ENCODE measurements around the gene NDC1.

The NDC1 gene

DNA sequence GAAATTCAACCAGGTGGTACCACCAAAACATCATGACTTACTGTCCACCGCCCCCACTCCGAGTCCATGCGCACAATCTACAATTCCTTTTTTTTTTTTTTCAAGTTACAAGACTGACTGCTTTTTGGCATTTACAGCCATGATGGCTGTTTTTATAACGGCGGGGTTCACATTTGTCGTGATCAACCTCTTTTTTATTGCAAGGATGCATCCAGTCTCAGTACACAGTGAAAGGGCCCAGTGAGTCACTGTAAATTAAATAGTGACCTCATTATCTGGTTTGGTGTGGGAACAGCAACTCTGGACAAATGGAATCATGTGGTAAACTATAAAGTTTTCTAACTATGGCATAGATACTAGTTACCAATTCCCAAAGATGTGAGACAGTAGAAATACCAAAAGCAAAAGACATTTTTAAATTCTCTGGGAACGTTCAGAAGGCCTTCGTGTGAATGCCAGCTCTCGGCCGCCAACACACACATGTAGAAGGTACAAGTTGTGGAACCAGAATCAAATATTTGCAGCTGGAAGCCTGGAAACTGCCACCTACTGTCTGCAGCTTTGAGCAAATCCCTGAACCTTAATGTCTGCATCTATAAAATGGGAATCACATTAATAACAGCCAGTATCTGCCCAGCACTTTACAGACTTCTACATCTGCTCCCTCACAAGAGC is 104.0 kb downstream of the NDC1 start:
- Mint-ChIP-seq H3K4me3 (no peak overlapping the region), H3K27me3 (peaks cover 56% of the 10 kb centered on the region), H3K4me1 (no peaks in the 10 kb centered on the region), H3K27ac (no peak overlapping the region), H3K9me3 (no peaks in the 10 kb centered on the region), H3K36me3 (no peaks in the 10 kb centered on the region)
- ATAC-seq = no peak

DNA sequence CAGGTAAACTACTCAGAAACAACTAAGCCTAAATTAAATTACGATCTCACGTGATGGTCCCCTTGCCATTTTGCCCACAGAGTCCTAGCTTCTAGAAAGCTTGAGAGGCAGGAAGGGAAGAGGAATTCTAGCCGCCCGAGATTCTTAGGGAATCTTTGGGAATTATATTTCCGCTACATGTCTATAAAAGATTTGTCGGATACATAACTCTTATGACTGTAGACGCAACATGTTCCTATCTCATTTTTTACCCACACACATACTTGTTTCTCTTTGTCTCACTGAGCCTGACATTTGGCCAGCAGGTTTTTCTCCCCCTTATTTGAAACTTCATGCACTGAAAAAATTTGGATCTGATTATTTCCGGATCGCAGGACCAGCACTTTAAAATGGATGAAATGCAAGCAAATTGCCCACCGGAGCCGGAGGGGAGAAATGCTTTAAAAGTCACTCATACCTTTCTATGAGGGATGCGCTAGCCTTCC is 104.6 kb downstream of the NDC1 start:
- no peak overlapping the region for H3K4me3 Mint-ChIP-seq
- no peaks in the 10 kb centered on the region for H3K36me3 Mint-ChIP-seq
- no peak for ATAC-seq
- no peaks in the 10 kb centered on the region for H3K9me3 Mint-ChIP-seq
- H3K27me3 Mint-ChIP-seq = peaks cover 56% of the 10 kb centered on the region
- no peaks in the 10 kb centered on the region for H3K4me1 Mint-ChIP-seq
- H3K27ac Mint-ChIP-seq = no peak overlapping the region

DNA sequence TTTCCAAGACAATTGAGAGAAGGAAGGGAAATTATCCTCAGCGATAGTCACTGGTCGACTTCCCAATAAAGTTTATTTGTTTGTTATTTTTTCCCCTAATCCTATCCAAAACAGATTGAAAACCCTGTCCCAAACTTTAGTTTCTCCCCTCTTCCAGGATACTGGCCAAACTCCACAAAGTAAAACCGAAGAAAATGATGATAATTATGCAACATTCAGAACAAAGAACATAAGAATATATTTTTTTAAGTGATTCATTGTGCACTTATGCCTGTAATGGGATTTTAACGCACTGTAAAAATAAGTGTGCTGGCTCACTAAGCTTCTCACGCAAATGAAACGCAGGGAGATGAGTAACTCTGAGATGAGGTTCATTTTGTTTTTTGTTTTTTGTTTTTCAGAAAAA is 105.2 kb downstream of the NDC1 start:
- Mint-ChIP-seq H3K4me1 (no peaks in the 10 kb centered on the region), H3K9me3 (no peaks in the 10 kb centered on the region), H3K4me3 (no peak overlapping the region), H3K27ac (no peak overlapping the region), H3K27me3 (peaks cover 56% of the 10 kb centered on the region), H3K36me3 (no peaks in the 10 kb centered on the region)
- ATAC-seq = no peak

DNA sequence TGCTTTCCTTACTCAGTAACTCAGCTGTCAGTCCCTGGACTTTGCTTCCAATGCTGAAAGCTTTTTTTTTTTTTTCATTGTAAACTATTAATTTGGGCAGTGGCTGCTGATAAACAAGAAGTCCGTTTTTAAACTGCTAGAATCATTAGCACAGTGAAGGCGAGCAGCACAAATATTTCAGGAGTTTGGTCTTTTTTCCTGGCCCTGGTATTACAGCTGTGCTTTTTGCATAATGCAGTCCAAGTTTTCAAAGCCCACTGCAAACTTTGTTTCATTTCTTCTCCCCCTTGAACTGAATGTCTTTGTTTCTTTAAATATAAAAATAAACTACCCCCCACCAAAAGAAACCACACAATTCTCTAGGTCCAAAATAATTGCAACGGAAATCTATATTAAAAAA is 105.7 kb downstream of the NDC1 start:
- ATAC-seq = no peak
- Mint-ChIP-seq H3K36me3 (no peaks in the 10 kb centered on the region), H3K9me3 (no peaks in the 10 kb centered on the region), H3K27ac (no peak overlapping the region), H3K4me1 (no peaks in the 10 kb centered on the region), H3K27me3 (peaks cover 56% of the 10 kb centered on the region), H3K4me3 (no peak overlapping the region)

DNA sequence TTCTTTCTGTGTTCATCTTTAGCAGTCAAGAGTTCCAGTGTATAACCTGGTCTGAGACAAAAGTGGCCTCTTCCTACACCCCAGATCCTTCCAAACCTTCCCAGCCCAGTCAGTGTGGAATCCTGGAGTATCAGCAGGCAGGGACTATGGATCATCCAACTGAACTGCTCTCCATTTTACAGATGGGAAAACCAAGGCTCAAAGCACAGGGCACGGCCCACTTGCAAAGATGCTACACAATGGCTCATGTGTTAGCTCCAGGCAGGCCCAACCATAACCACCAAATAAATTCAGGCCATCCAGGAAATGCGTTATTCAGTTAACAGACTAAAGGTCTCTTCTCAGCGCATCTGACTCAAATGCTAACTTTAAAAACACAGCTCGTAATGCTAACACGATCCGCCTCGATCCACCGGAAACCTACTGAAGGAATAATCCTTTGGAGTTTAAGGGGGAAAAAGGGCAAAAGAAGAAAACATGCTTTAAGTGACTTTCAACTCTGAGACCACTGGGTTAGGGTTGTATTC is 106.3 kb downstream of the NDC1 start:
- H3K27ac Mint-ChIP-seq = no peak overlapping the region
- no peak for ATAC-seq
- peaks cover 54% of the 10 kb centered on the region for H3K27me3 Mint-ChIP-seq
- H3K36me3 Mint-ChIP-seq = no peaks in the 10 kb centered on the region
- no peak overlapping the region for H3K4me3 Mint-ChIP-seq
- H3K4me1 Mint-ChIP-seq = no peaks in the 10 kb centered on the region
- H3K9me3 Mint-ChIP-seq = no peaks in the 10 kb centered on the region

DNA sequence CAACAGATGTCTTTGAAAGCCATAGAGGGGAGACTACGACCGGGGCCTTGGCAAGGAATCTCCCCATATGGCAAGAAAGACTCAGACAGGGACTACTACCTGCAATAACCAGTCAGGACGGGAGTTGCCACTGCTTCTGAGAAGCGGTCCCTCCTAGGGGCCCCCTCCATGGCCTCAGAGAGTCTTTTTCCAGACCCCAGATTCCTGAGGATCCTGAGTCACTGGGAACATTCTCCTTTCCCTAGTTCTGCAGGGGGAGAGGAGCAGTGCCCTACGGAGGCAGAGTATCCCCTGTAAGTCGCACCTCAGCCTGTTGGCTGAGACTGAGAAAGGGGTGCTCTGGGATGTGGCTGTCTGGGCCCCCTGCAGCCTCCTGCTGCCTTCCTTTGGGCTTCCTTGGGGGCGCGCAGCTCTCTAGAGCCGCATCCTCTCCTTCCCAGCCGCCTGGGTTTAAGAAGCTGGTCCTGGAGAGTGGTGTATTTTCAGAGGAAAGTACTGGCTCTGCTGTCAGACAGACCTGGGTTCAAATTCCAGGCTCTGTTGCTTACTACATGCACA is 107.0 kb downstream of the NDC1 start:
- Mint-ChIP-seq H3K4me3 (no peak overlapping the region), H3K4me1 (no peaks in the 10 kb centered on the region), H3K36me3 (no peaks in the 10 kb centered on the region), H3K9me3 (no peaks in the 10 kb centered on the region), H3K27me3 (peaks cover 47% of the 10 kb centered on the region), H3K27ac (no peak overlapping the region)
- ATAC-seq = peak; percentile 18

DNA sequence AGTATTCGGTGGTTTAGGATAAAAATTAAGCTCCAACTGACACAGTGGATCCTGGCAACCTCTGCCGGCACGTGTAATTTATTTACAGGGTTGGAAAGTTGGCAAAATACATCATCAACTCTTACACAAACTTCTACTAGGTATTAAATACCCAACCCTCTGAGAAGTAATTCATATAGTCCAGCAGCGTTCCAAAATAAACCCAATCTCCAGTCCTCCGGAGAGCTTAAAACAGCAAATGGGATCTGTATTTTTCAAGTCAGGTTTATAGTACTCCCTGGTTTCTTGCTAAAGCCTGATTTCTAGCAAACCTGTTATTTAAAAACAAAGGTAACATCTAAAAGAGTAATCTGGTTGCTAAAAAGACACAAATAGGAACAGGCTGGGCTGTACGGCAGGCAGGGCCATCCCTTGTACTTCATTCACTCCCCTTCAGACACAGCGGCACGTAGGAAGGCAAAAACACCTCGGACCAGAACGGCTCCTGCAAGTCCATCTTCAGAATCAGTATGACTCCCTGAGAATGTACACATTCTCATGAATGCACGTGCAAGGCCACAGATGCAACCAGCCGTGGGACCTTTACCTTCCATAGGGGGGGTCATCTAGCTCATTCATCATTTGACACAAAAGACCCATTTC is 107.8 kb downstream of the NDC1 start:
- Mint-ChIP-seq H3K27ac (no peak overlapping the region), H3K36me3 (no peaks in the 10 kb centered on the region), H3K9me3 (no peaks in the 10 kb centered on the region), H3K4me3 (no peak overlapping the region), H3K27me3 (peaks cover 39% of the 10 kb centered on the region), H3K4me1 (no peaks in the 10 kb centered on the region)
- no peak for ATAC-seq

DNA sequence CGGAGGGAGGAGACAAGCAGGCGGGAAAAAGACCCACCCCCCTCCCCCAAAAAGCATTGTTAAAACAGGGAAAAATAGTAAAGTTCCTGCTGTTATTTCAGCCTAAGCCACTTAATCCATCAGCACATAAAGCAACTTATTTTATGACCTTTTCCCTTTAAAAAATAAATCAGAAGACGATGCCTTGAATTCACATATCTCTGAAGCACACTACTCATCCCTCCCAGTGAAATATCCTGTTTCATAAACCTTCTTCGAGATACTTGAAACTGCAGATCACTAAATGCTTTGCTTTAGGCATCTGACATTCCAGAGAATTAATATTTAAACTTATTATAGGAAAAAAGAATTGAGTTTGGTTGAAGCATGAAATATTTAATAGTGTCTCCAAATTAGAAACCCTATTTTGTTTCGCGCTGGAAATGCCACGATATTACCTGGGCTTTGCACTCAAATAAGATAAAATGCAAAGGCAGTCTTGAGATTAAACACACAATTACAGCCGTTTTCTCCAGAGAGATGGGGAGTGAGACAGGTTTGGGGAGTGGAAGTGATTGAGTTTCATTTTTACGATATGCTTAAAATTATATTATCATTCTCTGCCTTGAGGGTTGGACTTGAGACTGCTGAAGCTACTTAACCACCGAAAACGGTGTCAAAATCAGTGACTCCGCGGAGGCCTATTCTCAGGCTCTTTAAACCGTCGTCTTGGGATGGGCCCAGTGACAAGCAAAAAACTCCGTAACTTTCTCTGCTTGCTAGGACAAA is 108.5 kb downstream of the NDC1 start:
- Mint-ChIP-seq H3K4me3 (no peak overlapping the region), H3K27ac (no peak overlapping the region), H3K36me3 (no peaks in the 10 kb centered on the region), H3K27me3 (peaks cover 32% of the 10 kb centered on the region), H3K9me3 (no peaks in the 10 kb centered on the region), H3K4me1 (no peaks in the 10 kb centered on the region)
- no peak for ATAC-seq

DNA sequence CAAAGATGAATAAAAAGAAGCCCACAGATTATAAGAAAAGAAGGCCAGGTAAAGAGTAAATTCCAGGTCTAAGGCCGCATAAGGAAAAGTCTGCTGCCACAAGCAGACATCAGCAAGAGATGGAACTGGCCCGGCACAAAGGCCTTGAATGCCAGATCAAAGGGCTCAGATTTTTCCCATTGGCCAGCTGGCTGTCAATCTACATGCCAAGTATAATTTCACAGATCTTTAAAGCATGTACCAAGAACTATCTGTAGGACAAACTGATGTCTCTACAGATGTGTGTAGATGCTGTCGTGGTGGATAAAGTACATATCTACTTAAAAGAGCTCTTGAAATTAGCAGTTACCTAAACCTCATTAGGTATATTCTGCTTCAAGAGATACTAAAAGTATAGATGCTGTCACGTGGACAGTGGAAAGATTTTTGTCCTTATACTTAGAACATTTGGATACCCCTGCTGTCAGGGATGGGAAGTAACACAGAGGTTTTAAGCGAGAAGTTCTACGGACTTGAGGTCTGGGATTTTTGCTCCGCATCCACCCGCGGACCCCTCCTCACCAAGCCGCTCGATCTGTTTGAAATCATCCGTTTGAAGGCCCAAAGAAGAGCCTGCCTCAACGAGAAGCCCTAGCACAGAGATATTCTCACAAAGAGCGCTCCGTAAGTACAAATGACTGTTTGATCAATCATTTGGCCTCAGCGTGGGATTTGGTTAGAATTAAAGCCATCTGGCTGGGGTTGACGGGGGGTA is 109.2 kb downstream of the NDC1 start:
- Mint-ChIP-seq H3K4me1 (no peaks in the 10 kb centered on the region), H3K36me3 (no peaks in the 10 kb centered on the region), H3K27me3 (peaks cover 24% of the 10 kb centered on the region), H3K27ac (no peak overlapping the region), H3K4me3 (no peak overlapping the region), H3K9me3 (no peaks in the 10 kb centered on the region)
- ATAC-seq = no peak

DNA sequence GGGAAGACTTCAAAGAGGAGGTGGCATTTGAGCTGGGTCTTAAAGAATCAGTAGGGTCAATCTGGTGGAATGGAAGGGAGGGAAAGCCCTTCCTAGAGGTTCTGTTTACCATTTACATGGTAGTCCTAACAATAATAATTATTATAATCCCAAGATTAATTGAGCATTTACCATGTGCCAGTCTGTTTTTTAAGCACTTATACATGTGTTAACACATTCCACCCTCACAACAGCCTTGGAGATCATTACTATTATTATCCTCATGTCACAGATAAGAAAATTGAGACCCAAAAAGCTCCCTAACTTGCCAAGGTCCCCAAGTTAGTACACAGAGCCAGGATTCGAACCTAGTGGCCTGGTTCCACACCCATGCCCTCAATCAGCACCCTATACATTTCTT is 109.9 kb downstream of the NDC1 start:
- ATAC-seq = no peak
- no peaks in the 10 kb centered on the region for H3K4me1 Mint-ChIP-seq
- H3K27ac Mint-ChIP-seq = no peak overlapping the region
- H3K36me3 Mint-ChIP-seq = no peaks in the 10 kb centered on the region
- H3K27me3 Mint-ChIP-seq = peaks cover 17% of the 10 kb centered on the region
- H3K4me3 Mint-ChIP-seq = no peak overlapping the region
- H3K9me3 Mint-ChIP-seq = no peaks in the 10 kb centered on the region

DNA sequence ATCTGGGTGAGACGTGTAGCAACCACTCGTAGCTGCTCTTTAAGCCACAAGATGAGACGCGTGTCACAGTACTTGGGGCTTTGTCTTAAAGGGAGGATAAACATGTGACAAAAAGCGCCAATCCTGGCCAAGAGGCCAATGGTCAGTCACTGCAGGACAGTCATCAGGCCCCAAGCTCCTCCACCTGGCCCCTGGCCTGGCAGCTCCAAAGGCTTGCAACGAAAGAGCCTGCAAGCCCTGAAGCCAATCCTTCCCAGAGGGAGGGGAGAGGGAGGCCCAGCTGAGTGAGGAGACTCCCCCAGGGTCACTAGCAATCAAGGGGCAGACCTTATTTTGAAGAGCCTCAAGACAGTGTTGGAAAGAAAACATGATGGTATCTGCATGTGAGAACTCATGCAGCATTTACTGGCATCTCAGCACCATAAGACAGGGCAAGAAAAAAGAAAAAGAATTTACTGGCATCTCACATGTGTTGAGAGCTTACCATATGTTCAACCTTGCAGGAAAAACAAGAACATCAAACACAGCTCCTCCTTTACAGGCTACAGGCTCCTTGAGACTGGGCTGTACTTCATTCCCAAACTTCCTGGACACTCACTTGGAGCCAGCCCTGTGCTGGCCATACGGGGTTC is 110.5 kb downstream of the NDC1 start:
- H3K4me1 Mint-ChIP-seq = no peaks in the 10 kb centered on the region
- H3K27me3 Mint-ChIP-seq = peaks cover 17% of the 10 kb centered on the region
- ATAC-seq = no peak
- H3K4me3 Mint-ChIP-seq = no peak overlapping the region
- H3K27ac Mint-ChIP-seq = no peak overlapping the region
- no peaks in the 10 kb centered on the region for H3K9me3 Mint-ChIP-seq
- H3K36me3 Mint-ChIP-seq = no peaks in the 10 kb centered on the region

DNA sequence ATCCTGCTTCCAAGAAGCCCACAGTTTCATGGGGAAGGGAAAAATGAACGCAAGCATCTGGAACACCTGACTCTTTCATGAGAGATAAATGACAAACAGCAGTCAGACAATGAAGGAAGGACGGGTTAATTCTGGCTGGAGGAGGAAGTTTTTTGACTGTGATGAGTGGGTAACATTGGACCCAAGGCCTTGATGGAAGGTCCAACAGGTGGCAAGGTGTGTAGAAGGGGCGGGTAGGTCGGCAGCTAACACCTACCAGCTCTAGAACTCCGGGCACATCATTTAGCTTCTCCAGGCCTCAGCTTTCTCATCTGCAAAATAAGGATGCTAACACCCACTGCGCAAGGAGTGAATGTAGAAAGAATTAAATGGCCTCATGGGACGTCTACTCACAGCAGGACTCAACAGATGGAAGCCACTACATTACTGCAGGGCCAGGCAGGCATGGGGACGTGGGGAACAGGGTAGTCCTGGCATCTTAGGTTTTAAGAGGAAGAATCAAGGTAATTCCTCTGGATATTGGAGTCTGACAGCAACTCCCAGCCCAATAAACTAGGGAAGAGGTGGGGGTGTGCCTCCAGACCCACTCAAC is 112.0 kb downstream of the NDC1 start:
- Mint-ChIP-seq H3K9me3 (no peaks in the 10 kb centered on the region), H3K36me3 (no peaks in the 10 kb centered on the region), H3K27me3 (peaks cover 7% of the 10 kb centered on the region), H3K4me3 (no peak overlapping the region), H3K4me1 (no peaks in the 10 kb centered on the region), H3K27ac (no peak overlapping the region)
- ATAC-seq = peak; percentile 5

DNA sequence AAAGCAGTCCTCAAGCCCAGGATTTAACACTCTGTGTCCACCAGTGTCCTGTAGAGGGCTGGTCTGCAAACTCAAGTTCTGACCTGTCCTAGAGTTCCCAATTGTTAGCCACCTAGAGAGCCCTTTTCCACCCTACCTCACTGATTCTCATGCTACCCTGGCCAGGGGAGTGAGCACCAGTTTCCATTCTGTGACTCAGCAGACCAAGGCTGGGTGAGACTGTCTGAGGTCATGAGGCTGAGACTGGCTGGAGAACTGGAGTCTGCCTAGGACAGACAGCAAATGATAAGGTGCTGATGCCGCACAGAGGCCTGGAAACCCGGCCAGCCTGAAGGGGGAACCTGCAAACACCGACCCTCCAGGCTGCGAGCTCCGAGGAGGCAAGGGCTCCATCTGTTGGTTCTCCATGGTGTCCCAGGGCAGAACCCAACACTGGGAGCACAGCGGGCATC is 112.8 kb downstream of the NDC1 start:
- no peaks in the 10 kb centered on the region for H3K36me3 Mint-ChIP-seq
- ATAC-seq = no peak

DNA sequence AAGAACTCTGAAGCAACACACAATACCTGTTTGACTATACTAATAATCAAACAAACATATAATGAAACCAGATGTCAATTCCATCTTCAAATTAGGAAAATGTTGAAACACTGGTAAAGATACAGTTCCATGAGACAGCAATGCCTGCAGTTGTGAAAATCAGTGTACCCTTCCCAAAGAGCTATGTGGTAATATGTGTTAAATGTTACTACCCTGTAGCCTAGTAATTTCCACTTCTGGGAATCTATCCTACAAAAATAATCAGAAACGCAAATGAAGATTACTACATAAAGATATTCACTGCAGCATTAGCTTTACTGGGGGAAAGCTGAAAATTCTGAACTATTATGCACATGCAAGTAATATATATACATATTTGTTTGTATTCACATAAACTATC is 116.1 kb downstream of the NDC1 start:
- no peak for ATAC-seq
- no peak overlapping the region for H3K27ac Mint-ChIP-seq
- H3K9me3 Mint-ChIP-seq = no peaks in the 10 kb centered on the region
- H3K4me3 Mint-ChIP-seq = no peak overlapping the region
- H3K27me3 Mint-ChIP-seq = peaks cover 11% of the 10 kb centered on the region
- H3K36me3 Mint-ChIP-seq = no peaks in the 10 kb centered on the region
- no peaks in the 10 kb centered on the region for H3K4me1 Mint-ChIP-seq

More for the DNA sequence above, 112.8 kb downstream of the NDC1 start:
- no peak overlapping the region for H3K4me3 Mint-ChIP-seq
- no peaks in the 10 kb centered on the region for H3K27me3 Mint-ChIP-seq
- H3K4me1 Mint-ChIP-seq = no peaks in the 10 kb centered on the region
- no peak overlapping the region for H3K27ac Mint-ChIP-seq
- no peaks in the 10 kb centered on the region for H3K9me3 Mint-ChIP-seq
